Mucosa of stomach (tissue), 1 donor: Measurements from ENCODE around the gene COG4.

Source experiments
- H3K27me3 ChIP-seq: one replicate; pipeline ENCODE4 v1.7.0; 2013; ENCODE audit warnings: mild to moderate bottlenecking, low read length; ENCODE audit not compliant: control insufficient read depth, insufficient read depth
- H3K36me3 ChIP-seq: one replicate; pipeline ENCODE4 v1.7.0; 2013; ENCODE audit warnings: low read length; ENCODE audit not compliant: control insufficient read depth, insufficient read depth
- H3K4me1 ChIP-seq: one replicate; pipeline ENCODE4 v1.7.0; 2013; ENCODE audit warnings: mild to moderate bottlenecking, low read length; ENCODE audit not compliant: control insufficient read depth, insufficient read depth
- H3K4me3 ChIP-seq: one replicate; pipeline ENCODE4 v1.7.0; 2013; ENCODE audit warnings: low read length
- H3K9ac ChIP-seq: one replicate; pipeline ENCODE4 v1.7.0; 2013; ENCODE audit warnings: mild to moderate bottlenecking, low read length, moderate library complexity
- H3K9me3 ChIP-seq: one replicate; pipeline ENCODE4 v1.7.0; 2013; ENCODE audit warnings: mild to moderate bottlenecking, low read length, moderate library complexity; ENCODE audit not compliant: control insufficient read depth
- donor health status: Pancreatic carcinoma.

Gene COG4

DNA sequence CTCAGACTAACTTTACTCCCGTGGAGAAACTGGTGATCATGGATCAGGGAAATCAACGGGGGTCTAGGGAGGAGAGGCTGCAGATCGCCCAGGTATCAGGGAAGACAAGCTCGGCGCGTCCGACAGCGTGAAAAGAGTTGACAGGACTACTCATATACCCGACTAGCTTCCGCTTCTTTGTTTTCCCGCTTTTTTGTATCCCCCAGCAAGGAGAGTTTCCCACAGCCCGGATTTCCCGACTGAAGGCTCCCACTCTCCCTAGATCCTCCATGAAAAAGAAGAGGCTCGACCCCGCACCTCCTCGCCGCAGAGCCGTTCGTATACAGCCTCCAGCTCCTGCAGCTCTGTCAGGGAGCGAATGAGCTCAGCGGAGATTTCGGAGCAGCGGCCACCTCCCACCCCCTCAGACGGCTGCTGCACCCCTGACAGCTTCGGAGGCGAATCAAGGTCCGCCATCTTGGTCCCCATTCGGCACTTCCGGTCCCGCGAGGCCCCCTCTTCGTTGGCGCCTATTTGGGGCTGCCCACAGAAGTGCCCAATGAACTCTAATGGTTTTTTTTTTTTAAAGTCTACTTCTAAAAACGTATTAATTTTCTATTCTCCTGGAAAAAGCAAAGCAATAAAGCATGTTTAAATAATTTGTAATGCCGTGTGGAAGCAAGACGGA lies at the start of gene COG4:
Gene COG4, minus strand, starts transcription at position 479 of the 667 bp plus-strand sequence. Its CDS starts 11 bp downstream, at position 468.
- Histone ChIP-seq H3K9ac (peak within 1 kb of the TSS; percentile 92), H3K4me1 (peaks cover 8% of the 10 kb centered on the region), H3K9me3 (no peaks in the 10 kb centered on the region), H3K27me3 (no peaks in the 10 kb centered on the region), H3K4me3 (peak within 1 kb of the TSS; percentile 96), H3K36me3 (no peaks in the 10 kb centered on the region)

DNA sequence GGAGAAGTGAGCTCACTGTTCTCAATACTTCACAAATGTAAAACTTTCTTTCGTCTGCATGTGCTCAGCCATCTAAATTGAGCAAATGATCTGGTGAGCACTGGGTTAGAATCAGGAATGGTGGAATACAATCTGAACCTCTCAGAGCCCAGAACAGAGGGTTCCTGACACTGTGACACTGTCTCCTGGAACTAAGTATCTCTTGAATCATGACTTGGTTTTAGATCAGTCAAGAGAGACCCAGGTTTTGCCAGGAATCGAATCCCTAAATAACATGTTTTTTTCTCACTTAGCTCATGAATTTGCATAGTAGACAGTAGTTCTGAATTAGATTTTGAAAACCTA lies 49.5 kb upstream of the COG4 start:
- Histone ChIP-seq H3K4me1 (no peaks in the 10 kb centered on the region), H3K9me3 (no peaks in the 10 kb centered on the region), H3K36me3 (peaks cover 26% of the 10 kb centered on the region), H3K4me3 (no peak overlapping the region), H3K9ac (no peak overlapping the region), H3K27me3 (no peaks in the 10 kb centered on the region)

DNA sequence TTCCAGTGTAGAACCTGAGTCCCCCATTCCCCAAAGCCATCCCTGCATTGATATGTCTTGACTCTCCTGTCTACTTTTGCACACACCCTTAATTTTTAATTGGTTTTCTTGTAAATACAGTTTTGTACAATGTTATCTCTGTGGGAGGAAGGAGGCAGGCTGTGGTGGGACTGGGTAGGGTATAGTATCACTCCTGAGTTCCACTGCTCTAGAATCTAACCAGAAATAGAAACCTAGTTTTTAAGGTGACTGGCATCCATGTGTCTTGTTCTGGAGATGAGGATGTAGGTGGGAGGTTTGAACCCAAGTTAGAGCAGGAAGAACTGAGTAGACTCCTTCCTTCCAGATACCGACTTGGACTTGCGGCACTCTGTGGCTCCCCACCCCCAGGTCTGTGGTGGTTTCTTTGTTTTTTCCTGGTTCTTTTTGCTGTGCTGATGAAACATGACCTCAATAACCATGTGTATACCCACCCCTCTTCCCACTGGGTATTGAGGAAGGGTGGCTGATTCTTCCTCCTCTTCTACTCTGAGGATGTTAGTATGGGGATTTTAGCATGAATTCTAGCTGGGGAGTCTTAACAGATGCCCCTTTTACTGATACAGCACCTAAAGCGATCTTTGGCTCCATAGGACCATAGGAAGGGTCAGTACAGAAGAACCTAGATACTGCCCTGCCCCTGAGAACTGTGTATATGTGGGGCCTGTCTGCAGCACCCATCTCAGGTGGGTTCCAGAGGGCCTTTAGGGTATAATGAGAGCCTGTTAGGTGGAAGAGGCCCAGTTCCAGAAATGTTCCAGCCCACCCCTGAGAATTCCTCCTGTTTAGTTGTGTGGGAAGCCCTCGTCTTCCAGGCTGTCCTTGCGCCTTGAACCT lies 48.9 kb upstream of the COG4 start:
- Histone ChIP-seq H3K4me3 (no peak overlapping the region), H3K36me3 (peaks cover 27% of the 10 kb centered on the region), H3K4me1 (no peaks in the 10 kb centered on the region), H3K9me3 (no peaks in the 10 kb centered on the region), H3K9ac (no peak overlapping the region), H3K27me3 (no peaks in the 10 kb centered on the region)

DNA sequence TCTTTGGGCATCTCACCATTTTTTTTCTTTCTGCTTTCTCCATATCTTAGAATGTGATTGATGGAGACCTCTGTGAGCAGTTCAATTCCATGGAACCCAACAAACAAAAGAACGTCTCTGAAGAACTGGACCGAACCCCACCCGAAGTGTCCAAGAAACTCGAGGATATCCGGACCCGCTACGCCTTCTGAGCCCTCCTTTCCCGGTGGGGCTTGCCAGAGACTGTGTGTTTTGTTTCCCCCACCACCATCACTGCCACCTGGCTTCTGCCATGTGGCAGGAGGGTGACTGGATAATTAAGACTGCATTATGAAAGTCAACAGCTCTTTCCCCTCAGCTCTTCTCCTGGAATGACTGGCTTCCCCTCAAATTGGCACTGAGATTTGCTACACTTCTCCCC lies 48.3 kb upstream of the COG4 start:
- no peaks in the 10 kb centered on the region for H3K9me3 ChIP-seq
- peaks cover 31% of the 10 kb centered on the region for H3K36me3 ChIP-seq
- no peaks in the 10 kb centered on the region for H3K27me3 ChIP-seq
- H3K9ac ChIP-seq, result no peak overlapping the region
- no peaks in the 10 kb centered on the region for H3K4me1 ChIP-seq
- no peak overlapping the region for H3K4me3 ChIP-seq

DNA sequence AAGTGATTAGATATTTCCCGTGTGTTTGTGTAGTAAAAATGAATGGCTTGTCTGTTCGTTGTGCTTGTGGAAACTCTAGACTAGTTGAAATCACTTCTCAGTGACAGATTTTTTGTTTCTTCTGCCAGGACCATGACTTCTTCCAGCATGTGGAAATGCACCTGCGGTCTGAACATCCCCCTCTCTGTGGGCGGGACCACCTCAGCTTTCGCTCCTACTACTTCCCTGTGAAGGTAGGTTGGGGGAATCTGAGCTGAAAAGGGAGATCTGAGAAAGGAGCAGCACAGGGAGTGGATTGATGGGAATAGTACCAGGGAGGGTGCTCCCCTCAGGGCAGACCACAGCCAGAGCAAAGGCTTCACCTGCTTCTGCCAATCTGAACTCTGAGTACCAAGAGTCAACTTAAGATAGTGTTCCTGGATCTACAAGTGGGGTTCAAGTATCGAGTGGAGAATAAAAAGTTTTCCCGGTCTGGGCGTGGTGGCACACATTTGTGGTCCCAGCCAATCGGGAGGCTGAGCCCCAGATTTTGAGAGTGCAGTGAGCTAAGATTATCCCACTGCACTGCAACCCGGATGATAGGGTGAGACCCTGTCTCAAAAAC lies 47.7 kb upstream of the COG4 start:
- no peaks in the 10 kb centered on the region for H3K4me1 ChIP-seq
- no peak overlapping the region for H3K9ac ChIP-seq
- no peaks in the 10 kb centered on the region for H3K9me3 ChIP-seq
- H3K36me3 ChIP-seq, result peaks cover 31% of the 10 kb centered on the region
- H3K27me3 ChIP-seq, result no peaks in the 10 kb centered on the region
- H3K4me3 ChIP-seq, result no peak overlapping the region

DNA sequence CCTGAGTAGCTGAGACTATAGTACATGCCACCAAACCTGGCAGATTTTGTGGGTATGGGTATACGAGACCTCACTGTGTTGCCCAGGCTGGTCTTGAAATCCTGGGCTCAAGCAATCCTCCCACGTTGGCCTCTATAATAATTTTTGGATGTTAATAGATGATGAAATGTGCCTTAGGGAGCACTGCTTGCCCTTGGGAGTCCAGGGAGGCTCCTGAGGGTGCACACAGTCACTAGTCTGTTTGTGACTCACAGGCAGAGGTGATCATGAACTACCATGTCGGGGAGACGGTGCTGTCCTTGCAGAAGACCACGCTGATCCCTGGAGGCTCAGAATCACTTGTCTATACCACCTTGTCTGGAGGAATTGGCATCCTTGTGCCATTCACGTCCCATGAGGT lies 46.4 kb upstream of the COG4 start:
- Histone ChIP-seq H3K4me1 (no peaks in the 10 kb centered on the region), H3K4me3 (no peak overlapping the region), H3K27me3 (no peaks in the 10 kb centered on the region), H3K9me3 (no peaks in the 10 kb centered on the region), H3K9ac (no peak overlapping the region), H3K36me3 (peaks cover 33% of the 10 kb centered on the region)

DNA sequence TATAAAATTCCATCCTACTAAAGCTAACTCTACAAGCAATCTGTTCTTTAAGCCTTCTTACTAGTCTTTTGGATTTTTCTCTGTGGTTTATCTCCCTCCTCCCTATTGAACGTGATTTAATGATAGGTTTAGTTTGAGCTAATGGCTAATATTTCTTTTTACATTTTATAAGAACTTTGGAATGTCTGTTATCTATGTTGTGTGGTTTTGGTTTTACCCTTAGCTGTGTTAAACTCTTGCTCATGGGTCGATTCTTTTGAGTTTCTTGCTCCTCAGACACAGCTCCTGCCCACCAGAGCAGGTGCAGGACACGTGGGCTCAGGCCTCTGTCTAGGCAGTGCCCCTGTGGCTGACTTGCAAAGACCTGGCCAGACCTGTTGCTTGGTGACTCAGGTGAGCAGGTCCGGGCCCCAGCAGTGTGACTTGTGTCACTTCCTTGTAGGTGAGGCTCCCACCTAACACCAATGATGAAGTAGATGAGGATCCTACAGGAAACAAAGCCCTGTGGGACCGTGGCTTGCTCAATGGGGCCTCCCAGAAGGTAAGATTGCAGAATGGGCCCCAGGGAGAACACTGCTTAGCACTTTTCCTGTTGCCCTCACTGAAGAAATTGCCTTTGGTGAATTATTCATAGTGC lies 45.4 kb upstream of the COG4 start:
- H3K9me3 ChIP-seq, result no peaks in the 10 kb centered on the region
- no peaks in the 10 kb centered on the region for H3K4me1 ChIP-seq
- H3K27me3 ChIP-seq, result no peaks in the 10 kb centered on the region
- H3K9ac ChIP-seq, result no peak overlapping the region
- peaks cover 44% of the 10 kb centered on the region for H3K36me3 ChIP-seq
- H3K4me3 ChIP-seq, result no peak overlapping the region

DNA sequence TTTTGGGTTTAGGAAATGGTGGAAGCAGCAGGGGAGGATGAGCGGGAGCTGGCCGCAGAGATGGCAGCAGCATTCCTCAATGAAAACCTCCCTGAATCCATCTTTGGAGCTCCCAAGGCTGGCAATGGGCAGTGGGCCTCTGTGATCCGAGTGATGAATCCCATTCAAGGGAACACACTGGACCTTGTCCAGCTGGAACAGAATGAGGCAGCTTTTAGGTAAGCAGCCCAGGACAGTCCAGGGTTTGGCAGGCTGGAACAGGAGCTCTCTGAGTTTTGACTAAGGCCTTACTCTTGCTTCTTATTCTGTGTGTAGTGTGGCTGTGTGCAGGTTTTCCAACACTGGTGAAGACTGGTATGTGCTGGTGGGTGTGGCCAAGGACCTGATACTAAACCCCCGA lies 41.7 kb upstream of the COG4 start:
- Histone ChIP-seq H3K9me3 (no peaks in the 10 kb centered on the region), H3K27me3 (no peaks in the 10 kb centered on the region), H3K36me3 (peaks cover 37% of the 10 kb centered on the region), H3K4me3 (no peak overlapping the region), H3K4me1 (no peaks in the 10 kb centered on the region), H3K9ac (no peak overlapping the region)

DNA sequence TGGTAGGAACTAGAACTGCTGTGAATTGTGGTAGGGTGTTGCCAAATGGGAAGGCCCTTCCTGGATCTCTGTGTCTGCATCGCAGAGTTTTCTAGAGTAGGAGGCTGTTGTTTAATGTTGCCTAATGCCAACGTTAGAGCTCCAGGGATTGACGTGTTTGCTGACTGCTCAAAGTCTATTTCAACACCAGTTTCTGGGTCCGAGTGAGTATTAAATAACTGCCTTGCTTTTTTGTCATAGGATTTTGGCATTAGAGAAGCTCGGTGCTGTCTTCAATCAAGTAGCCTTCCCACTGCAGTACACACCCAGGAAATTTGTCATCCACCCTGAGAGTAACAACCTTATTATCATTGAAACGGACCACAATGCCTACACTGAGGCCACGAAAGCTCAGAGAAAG lies 40.3 kb upstream of the COG4 start:
- no peaks in the 10 kb centered on the region for H3K27me3 ChIP-seq
- H3K9ac ChIP-seq, result no peak overlapping the region
- no peaks in the 10 kb centered on the region for H3K4me1 ChIP-seq
- H3K4me3 ChIP-seq, result no peak overlapping the region
- peaks cover 33% of the 10 kb centered on the region for H3K36me3 ChIP-seq
- no peaks in the 10 kb centered on the region for H3K9me3 ChIP-seq

DNA sequence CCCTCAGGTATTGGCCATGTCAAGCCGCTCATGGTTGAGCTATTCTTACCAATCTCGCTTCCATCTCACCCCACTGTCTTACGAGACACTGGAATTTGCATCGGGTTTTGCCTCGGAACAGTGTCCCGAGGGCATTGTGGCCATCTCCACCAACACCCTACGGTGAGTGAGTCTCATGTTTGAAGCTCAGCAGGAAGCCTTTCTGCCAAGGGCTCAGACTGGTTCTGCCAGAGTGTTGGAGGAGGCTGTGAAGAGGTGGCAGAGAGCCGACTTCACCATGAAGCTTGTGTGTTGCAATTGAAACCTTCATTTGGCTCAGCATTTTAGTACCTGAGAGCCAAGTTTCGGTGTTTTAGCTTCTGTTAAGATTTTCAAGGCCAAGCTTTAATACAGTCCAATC lies 38.3 kb upstream of the COG4 start:
- Histone ChIP-seq H3K9me3 (no peaks in the 10 kb centered on the region), H3K9ac (no peak overlapping the region), H3K36me3 (peaks cover 28% of the 10 kb centered on the region), H3K4me3 (no peak overlapping the region), H3K27me3 (no peaks in the 10 kb centered on the region), H3K4me1 (no peaks in the 10 kb centered on the region)

DNA sequence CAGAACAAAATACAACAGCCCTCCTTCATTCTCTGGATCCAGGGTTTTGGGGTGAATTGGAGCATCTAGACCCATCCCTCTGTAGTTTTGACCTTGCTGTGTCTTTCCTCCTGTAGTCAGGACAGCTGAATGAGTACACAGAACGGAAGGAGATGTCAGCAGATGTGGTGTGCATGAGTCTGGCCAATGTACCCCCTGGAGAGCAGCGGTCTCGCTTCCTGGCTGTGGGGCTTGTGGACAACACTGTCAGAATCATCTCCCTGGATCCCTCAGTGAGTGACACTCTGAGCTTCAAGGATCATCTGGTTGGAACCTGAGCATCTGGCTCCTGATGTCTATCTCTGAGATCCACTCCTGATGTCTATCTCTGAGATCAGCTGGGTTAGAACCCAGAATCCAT lies 32.7 kb upstream of the COG4 start:
- no peak overlapping the region for H3K9ac ChIP-seq

DNA sequence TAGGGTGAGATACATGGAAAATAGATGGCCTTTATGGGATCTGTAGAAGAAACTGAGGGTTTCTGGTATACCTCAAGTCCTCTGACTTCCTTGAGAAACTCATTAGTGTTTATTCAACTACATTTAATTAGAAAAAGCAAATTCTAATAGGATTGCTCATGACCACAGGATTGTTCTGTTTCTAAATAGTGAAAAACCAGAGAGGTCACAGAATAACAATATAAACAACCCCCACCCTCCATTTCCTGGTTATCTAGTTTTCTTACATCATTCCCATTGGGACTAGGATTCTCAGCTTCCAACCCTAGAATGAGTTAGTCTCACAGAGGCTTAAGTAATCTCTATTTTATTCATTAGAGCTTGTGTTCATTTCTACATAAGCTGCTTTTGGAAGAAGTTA lies 30.3 kb upstream of the COG4 start:
- no peaks in the 10 kb centered on the region for H3K9me3 ChIP-seq
- no peaks in the 10 kb centered on the region for H3K4me1 ChIP-seq
- no peak overlapping the region for H3K9ac ChIP-seq
- no peak overlapping the region for H3K4me3 ChIP-seq
- no peaks in the 10 kb centered on the region for H3K36me3 ChIP-seq
- H3K27me3 ChIP-seq, result no peaks in the 10 kb centered on the region

More for the DNA sequence above, 32.7 kb upstream of the COG4 start:
- no peaks in the 10 kb centered on the region for H3K9me3 ChIP-seq
- no peaks in the 10 kb centered on the region for H3K27me3 ChIP-seq
- peaks cover 7% of the 10 kb centered on the region for H3K36me3 ChIP-seq
- no peak overlapping the region for H3K4me3 ChIP-seq
- no peaks in the 10 kb centered on the region for H3K4me1 ChIP-seq
